ENCODE measurements around the gene DALRD3.

- TF ChIP-seq ZNF70 (CRISPR knock-in tag; IDR thresholded peaks at IDR 0.05) (no peak), ISL1 (CRISPR knock-in tag; IDR thresholded peaks at IDR 0.05) (no peak), ZFP30 (CRISPR knock-in tag; IDR thresholded peaks at IDR 0.05) (no peak), ZNF8 (CRISPR knock-in tag; IDR thresholded peaks at IDR 0.05) (no peak)
These were observed 9.9 kb upstream of the DALRD3 start for GRCh38 chr3:49028298-49028672.

Measured in SK-N-SH treated with all-trans-retinoic acid at 6 μM for 48 hours (cell line).